Measurements from ENCODE around the gene GRID2. TPM values are rescaled to one million over a fixed set of nuclear protein-coding genes. Genes with fewer than 3 reads are reported as not detected.
"Not testable (repeated sequence)": the region's sequence is repeated elsewhere in the genome, so short reads cannot be mapped to it uniquely, and the experiment has no call there.

GRID2 gene
- total RNA-seq, 6 experiments from 2014 or later: not detected

DNA sequence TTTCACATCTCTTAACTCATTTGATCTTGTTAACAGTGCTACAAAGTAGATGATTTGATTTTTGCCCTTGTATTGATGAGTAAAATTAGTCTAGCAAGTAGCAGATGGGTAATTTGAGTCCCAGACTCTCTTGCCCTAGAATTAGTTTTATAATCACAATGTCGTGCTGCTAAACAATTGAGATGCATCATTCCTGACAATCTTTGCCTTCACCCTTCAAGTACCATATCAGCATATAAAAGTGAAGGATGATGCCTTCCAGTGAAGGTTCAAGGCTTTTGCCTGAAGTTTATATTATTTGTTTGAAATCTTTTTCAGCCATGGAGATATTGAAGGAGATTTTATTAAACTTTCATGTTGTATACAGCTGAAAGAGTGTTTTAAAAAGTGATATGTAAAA is 141.4 kb downstream of the GRID2 start:
- no peaks in the 10 kb centered on the region for H3K9me3 ChIP-seq
- DNase-seq (no peak), ATAC-seq (no peak)
- H3K36me3 ChIP-seq: no peaks in the 10 kb centered on the region
- no peak overlapping the region for H3K27ac ChIP-seq
- TF ChIP-seq CTCF (IDR thresholded peaks at IDR 0.05) (no peak), POLR2A (IDR thresholded peaks at IDR 0.05) (no peak)
- 43% methylated on average over 1 of the region's 1 CpG for WGBS (ENCODE audit: insufficient coverage, low coverage, low lambda C conversion rate, missing lambda C conversion rate)
- H3K27me3 ChIP-seq: no peaks in the 10 kb centered on the region
- intact Hi-C loops (cut with DNase I): no loop called here
- no peaks in the 10 kb centered on the region for H3K4me1 ChIP-seq
- no peak overlapping the region for H3K4me3 ChIP-seq

GRCh38 chr4:92447255-92447905 is 143.6 kb downstream of the GRID2 start:
- DNase-seq (no peak), ATAC-seq (no peak)
- WGBS (ENCODE audit: insufficient coverage, low coverage, low lambda C conversion rate, missing lambda C conversion rate): 67% methylated on average over 1 of the region's 1 CpG
- no peaks in the 10 kb centered on the region for H3K36me3 ChIP-seq
- no peaks in the 10 kb centered on the region for H3K4me1 ChIP-seq
- no peak overlapping the region for H3K27ac ChIP-seq
- TF ChIP-seq CTCF (IDR thresholded peaks at IDR 0.05): no peak
- TF ChIP-seq POLR2A (IDR thresholded peaks at IDR 0.05): no peak
- H3K9me3 ChIP-seq: no peaks in the 10 kb centered on the region
- intact Hi-C loops (cut with DNase I): no loop called here
- H3K4me3 ChIP-seq: no peak overlapping the region
- no peaks in the 10 kb centered on the region for H3K27me3 ChIP-seq

- DNase-seq; H3K36me3 ChIP-seq; H3K27me3 ChIP-seq; ATAC-seq; H3K4me3 ChIP-seq; H3K27ac ChIP-seq; H3K4me1 ChIP-seq; intact Hi-C loops (cut with DNase I); H3K9me3 ChIP-seq: not testable (repeated sequence)
- 61% methylated on average over 4 of the region's 5 CpGs for WGBS (ENCODE audit: insufficient coverage, low coverage, low lambda C conversion rate, missing lambda C conversion rate)
Measured at GRCh38 chr4:92448176-92448575, 144.4 kb downstream of the GRID2 start.

- no peak overlapping the region for H3K4me3 ChIP-seq
- H3K9me3 ChIP-seq: no peaks in the 10 kb centered on the region
- TF ChIP-seq POLR2A (IDR thresholded peaks at IDR 0.05) (no peak), CTCF (IDR thresholded peaks at IDR 0.05) (no peak)
- no peaks in the 10 kb centered on the region for H3K4me1 ChIP-seq
- H3K27me3 ChIP-seq: no peaks in the 10 kb centered on the region
- no peak overlapping the region for H3K27ac ChIP-seq
- DNase-seq (no peak), ATAC-seq (no peak)
- intact Hi-C loops (cut with DNase I): no loop called here
- no peaks in the 10 kb centered on the region for H3K36me3 ChIP-seq
Measured at GRCh38 chr4:92450694-92451093, 146.9 kb downstream of the GRID2 start.

DNA sequence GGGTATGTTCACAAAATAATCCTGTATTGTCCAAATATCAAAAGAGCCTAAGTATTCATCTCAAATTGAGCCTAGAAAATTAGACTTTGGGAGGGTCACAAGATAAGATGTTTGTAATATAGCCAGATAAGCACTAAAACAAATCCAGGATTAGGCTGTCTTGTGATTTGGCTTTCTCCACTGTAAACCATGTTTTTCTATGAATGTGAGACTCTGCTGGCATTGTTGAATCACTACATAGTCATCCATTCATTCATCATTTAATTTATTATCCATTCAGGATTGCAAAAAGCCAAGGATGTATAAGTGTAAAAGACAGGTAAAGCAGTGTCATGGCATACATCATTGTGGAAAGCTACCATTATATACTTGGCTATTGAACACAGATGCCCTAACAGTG is 148.0 kb downstream of the GRID2 start:
- no peak for ATAC-seq
- H3K4me3 ChIP-seq: no peak overlapping the region
- no peaks in the 10 kb centered on the region for H3K27me3 ChIP-seq
- no peaks in the 10 kb centered on the region for H3K9me3 ChIP-seq
- DNase-seq: no peak
- intact Hi-C loops (cut with DNase I): no loop called here
- no peaks in the 10 kb centered on the region for H3K4me1 ChIP-seq
- H3K36me3 ChIP-seq: no peaks in the 10 kb centered on the region
- TF ChIP-seq CTCF (IDR thresholded peaks at IDR 0.05): no peak
- no peak for TF ChIP-seq POLR2A (IDR thresholded peaks at IDR 0.05)
- no peak overlapping the region for H3K27ac ChIP-seq

- intact Hi-C loops (cut with DNase I); H3K27me3 ChIP-seq; ATAC-seq; H3K36me3 ChIP-seq; DNase-seq; H3K4me3 ChIP-seq; H3K9me3 ChIP-seq; H3K27ac ChIP-seq; H3K4me1 ChIP-seq: not testable (repeated sequence)
- 42% methylated on average over 2 of the region's 2 CpGs for WGBS (ENCODE audit: insufficient coverage, low coverage, low lambda C conversion rate, missing lambda C conversion rate)
Measured at GRCh38 chr4:92452383-92452782, 148.6 kb downstream of the GRID2 start.
